NCI-H2227 treated with DMSO at 0.1 percent for 48 hours (cell line): ENCODE measurements around the gene TUBA4B.
"Not testable (repeated sequence)": the region's sequence is repeated elsewhere in the genome, so short reads cannot be mapped to it uniquely, and the experiment has no call there.

ENCODE experiments used
- DNase-seq: peaks from one replicate; lab custom pipeline; 2025; lab: John Stamatoyannopoulos, UW

The TUBA4B gene

DNA sequence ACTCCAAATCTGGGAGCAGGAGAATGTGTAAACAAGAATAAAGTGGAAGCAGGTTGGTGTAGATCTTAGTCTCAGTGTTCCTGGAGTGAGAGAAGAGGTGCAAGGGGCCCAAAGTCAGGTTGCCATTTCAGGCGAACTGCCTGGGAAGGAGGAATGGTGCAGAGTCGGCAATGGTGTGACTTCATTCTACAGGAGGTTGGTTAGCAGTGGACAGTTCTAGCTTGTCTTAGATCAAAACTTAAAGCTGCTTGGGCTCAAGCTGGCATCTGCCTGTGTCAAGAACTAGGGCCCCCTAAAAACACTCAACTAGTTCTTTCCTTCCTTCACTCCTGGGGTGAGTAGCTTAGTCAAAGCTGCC is 4.2 kb upstream of the TUBA4B start:
- DNase-seq: no peak

DNA sequence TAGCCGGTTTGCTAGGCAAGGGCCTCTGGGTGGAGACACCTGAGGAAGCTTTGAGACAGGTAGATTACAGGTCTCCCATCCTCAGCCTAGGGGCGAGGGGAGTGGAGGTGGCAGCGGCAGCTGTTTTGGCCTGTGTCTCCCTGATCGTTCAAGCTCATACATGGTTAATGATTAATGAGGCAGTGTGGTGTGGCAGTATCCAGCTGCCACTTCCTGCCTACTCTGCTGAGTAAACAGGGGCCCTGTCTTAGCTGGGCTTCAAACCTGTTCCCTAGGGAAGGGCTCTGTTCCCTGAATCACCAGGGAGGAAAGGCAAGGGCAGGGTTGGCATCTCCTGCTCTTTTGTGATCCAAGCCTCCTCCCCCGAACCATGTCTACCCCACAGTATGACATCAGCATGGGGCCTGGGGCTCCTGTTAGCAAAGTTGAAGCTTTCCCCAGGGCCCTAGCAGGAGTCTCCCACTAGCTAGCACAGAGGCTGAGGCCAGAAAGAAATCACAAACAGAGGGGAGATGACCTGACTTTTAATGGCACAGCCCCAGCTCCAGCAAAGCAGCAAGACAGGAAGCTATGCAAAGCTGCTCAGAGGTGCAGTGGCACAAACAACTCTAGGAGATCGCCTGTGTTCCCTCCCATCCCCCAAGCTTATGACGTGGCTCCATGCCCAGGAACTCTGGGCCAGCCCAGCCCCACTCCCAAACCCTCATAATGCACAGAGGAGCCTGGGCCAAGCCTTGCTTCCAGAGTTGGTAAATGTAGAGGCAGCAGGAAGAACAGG is 3.7 kb upstream of the TUBA4B start:
- DNase-seq: no peak

DNA sequence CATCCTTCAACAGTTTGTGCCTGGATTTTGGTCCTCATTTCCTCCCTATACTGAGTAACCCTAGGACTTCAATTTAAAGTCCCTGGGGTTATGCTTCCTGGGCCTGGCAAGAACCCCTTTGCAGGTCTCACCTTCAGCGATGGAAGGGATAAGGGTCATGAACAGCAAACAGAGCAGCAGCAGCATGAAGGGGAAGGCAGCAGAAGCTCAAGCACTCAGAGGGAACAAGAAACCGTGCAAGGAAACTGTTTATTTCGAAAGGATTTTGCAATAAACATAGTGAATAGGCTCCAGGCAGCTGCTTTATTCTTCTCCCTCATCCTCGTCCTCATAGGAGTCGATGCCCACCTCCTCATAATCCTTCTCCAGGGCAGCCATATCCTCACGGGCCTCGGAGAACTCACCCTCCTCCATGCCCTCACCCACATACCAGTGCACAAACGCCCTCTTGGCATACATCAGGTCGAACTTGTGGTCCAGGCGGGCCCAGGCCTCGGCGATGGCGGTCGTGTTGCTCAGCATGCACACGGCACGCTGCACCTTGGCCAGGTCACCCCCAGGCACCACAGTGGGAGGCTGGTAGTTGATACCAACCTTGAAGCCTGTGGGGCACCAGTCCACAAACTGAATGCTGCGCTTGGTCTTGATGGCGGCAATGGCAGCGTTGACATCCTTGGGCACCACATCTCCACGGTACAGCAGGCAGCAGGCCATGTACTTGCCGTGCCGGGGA is 2.8 kb upstream of the TUBA4B start:
- DNase-seq: no peak

DNA sequence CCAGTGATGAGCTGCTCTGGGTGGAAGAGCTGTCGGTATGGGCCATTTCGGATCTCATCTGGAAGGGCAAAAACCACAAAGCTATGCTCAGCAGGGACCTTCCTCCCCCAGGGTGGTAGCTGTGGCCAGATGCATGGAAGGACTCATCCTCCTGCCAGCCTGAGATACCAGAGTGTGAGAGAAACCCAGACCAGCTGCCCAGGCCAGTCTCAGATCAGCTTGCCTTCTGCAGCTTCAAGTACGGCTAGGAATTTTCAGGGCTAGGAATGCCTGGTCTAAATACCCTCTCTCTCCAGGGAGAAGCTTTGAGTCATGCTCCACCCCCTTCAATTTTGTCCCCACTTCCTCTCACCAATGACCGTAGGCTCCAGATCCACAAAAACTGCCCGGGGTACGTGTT is 1.4 kb upstream of the TUBA4B start:
- no peak for DNase-seq

DNA sequence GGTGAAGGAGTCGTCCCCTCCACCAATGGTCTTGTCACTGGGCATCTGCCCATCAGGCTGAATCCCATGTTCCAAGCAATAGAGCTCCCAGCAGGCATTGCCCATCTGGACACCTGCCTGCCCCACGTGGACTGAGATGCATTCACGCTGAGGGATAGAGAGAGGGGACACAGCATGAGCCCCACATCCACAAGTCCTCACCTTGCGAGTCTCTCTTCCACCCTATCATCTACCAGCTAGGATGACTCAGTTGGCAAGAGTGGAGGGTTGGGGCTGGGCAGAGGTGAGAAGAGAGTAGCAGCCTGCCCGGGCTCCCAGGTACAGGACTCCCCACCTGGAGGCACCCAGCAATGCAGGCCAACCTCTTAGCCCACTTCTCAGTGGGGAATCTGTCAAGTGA is 959 bp upstream of the TUBA4B start:
- no peak for DNase-seq

DNA sequence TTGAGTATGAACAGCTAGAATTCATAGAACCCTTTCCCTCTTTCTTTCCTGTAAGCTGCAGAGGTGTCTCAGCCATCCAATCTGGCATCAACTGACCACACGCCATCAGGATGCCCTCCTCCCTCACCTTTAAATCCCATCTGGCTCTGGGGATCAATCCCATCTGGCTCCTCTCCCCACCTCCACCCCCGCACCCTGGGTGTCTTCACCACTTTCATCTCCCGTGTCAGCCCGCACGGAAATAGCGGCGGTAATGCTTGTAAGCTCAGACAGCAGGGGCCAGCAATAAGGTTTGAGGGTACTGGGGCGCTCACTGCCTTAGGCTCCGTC is 508 bp upstream of the TUBA4B start:
- no peak for DNase-seq

DNA sequence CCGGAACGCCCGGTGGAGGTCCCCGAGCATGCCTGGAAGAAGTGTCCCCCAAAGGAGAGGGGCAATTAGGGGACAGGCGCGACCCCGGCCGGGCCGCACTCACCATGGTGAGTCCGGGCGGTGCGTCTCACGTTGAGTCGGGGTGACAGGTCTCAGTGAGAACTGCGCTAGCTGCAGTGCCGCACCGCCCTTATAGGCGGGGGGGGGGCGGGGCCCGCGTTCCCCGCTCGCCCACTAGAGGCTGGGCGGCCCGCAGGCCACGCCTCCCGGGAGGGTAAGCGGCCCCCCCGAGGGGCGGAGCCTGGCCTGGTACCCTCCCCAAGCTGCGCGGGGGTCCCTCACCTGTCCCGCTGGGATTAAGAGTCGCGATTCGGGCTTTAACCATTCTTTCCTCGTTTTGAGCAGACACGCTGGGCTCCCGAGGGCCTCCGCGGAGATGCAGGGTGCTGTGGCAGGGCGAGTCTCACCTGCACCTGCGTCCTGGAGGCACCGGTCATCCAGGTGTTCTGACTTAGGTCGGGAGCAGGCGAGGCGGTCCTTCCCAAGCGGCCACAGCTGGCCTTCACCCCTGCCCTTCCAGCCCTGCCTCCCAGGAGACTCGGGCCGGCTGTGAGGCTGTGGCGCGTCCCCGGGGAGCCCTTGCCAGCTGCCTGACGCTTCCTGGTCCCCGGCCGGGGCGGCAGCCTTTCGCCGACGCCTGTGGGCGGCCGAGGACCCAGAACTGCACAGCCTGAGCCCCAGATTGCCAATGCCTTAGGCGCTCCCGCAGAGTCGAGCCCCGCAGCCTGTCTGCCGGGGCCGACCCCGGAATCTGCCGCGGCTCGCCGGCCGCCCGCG is 928 bp downstream of the TUBA4B start, which contains the start of gene TUBA4A:
TSS of gene TUBA4A (minus strand) at position 166 of the 837 bp plus-strand sequence. CDS start at position 106, 60 bp downstream.
- peak; percentile 52 for DNase-seq

DNA sequence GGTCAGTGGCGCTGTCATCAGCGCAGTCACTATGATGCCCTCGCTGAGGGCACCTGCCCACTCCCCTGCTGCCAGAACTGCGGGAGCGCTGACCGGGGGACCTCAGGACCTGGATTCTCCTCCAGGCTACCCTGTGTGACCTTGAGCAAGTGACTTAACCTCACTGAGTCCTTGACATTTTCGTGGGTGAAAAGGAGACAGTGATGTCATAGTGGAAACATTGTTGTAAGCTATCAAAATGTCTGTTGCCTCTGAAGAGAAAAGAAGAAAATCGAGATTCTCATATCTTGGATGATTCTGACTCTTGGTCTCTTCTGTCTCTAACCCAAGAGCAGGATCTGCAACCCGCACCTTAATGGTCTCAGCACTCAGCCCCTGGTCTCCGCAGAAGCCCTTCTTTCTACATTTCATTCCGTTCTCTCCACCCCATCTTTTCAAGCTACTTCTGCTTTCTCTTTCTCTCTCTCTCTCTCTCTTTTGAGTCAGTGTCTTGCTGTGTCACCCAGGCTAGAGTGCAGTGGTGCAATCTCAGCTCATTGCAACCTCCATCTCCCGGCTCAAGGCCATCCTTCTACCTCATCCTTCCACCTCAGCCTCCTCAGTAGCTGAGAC is 1.7 kb downstream of the TUBA4B start:
- no peak for DNase-seq

DNA sequence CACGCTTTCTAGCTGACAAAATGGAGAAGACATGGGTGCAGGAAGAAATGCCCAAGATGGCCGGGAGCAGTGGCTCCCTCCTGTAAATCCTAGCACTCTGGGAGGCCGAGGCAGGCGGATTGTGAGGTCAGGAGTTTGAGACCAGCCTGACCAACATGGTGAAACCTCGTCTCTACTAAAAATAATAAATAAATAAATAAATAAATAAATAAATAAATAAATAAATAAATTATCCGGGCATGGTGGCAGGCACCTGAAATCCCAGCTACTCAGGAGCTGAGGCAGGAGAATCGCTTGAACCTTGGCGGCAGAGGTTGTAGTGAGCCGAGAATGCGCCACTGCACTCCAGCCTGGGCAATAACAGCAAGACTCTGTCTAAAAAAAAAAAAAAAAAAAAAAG is 5.9 kb downstream of the TUBA4B start:
- not testable (repeated sequence) for DNase-seq

DNA sequence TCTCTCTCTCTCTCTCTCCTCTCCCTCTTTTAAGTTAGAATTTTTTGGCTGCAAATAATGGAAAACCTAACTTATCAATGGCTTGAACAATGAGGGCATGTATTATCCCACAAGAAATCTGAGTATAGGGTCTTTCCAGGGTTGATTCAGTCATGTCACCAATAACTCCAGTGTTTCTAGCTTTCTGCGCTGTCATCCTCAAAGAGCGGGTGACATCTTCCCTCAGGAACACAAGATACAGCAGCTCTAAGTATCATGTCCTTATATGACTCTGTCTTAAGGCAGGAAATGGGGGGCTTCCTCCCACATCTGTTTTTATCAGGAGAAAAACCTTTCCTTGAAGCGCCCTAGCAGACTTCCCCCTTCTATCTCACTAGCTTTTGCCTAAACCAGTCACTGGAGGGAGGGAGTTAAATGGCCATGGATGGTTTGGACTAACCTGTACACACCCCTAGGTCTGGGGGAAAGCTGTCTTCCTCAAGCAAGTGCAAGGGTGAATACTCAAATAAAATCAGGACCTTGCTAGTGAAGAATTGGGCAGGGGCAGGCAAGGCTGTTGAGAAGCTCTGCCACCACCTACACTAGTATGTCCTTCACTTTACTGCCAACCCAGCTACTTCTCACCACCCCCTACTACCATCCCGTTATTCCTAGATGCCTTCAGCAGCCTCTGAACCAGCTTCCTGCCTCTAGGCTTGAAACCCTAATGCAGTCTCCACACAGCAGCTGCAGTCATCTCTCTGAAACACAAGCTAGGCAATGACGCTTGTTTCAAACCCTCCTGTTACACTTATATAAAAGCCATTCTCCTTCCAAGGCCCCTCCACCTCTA is 8.2 kb downstream of the TUBA4B start:
- DNase-seq: no peak

DNA sequence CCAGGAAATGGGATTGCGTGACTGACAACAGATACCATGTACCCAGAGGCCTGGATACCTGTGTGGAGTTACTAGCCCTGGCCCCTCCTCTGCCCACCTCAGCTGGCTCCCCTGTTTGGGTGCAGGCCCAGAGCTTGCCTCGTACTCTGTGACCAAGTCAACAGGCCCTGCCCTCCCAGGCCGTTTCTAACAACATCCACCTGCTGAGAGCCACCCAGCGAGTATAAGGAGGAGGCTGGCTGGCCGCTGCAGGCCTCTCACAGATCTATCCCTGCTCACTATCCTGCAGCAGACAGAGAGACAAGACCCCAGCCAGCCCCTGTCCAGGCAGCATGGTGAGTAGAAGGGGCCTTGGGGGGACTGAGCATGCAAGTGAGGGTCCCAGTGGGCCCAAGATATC is 13.2 kb downstream of the TUBA4B start:
- DNase-seq: no peak

DNA sequence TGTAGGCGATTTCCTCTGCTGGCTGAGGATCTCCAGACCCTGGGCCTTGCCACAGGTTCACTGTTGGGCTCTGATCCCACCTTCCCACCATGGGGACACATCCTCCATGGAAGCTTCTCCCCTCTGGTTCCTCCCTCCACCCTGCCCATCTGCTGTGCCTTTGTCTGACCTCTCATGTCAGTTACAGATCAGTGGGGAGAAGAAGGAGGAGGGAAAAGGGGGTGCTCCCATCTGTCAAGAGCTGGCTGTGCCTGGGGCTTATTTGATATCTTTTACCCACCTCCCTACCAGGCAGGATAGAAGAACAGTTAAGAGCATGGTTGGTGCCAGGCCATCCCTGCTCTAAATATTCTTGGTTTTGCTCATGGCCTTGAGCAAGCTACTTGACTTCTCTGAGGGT is 13.8 kb downstream of the TUBA4B start:
- no peak for DNase-seq

DNA sequence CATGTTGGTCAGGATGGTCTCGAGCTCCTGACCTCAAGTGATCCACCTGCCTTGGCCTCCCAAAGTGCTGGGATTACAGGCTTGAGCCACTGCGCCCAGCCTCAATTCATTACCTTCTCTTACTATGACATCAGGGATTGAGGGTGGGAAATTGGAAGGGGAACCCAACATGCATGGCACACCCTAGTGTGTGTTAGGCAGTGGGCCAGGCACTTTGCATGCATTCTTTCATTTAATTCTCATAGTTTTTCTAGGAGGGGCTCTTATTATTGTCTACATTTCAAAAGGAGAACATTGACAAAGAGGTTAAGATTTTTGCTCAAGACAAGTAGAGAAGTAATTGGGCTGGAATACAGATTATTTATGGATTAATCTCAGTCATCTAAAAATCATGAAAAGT is 15.3 kb downstream of the TUBA4B start:
- no peak for DNase-seq

DNA sequence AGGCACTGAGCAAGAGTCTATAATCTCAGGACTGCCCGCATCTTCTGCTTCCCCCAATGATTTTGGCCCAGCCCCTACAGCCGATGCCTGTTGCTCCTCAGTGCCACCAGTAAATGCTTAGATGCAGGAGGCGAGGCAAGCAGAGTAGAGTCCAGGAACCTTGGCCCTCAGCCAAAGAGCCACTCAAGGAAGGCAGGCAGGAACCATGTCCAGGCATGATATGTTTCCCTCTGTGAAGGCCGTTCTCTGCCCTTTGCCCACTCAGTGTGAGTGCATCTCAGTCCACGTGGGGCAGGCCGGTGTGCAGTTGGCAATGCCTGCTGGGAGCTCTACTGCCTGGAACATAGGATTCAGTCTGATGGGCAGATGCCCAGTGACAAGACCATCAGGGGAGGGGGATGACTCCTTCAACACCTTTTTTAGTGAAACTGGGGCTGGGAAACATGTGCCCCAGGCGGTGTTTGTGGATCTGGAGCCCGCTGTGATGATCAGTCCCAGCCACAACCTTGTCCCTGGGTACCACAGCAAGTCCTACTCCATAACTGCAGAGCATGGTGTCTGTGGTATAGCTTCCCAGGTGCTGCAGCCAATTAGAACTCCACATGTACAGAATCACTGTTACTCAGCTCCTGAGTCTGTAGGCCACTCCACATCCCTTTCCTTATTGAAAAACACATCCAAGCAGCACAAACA is 16.5 kb downstream of the TUBA4B start:
- DNase-seq: peak; percentile 74

DNA sequence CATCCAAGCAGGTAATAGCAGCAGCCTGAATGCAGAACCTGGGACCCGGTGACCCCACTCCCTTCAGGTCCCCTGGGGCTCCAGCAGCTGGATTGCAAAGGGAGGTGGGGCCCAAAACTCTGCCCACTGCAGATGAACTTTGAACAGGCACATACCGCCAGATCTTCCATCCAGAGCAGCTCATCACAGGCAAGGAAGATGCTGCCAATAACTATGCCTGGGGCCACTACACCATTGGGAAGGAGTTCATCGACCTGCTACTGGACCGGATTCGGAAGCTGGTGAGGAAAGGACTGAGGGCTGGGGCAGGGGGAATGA is 17.0 kb downstream of the TUBA4B start:
- DNase-seq: no peak

DNA sequence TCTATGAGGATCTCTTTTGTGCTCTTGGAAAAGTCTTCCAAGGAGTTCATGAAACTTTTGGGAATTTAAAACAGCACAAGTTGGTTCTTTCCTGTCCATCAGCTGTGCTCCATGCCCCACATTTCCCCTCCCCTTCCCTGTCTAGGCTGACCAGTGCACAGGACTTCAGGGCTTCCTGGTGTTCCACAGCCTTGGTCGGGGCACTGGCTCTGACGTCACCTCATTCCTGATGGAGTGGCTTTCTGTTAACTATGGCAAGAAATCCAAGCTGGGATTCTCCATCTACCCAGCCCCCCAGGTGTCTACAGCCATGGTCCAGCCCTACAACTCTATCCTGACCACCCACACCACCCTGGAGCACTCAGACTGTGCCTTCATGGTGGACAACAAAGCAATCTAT is 18.0 kb downstream of the TUBA4B start:
- DNase-seq: no peak

DNA sequence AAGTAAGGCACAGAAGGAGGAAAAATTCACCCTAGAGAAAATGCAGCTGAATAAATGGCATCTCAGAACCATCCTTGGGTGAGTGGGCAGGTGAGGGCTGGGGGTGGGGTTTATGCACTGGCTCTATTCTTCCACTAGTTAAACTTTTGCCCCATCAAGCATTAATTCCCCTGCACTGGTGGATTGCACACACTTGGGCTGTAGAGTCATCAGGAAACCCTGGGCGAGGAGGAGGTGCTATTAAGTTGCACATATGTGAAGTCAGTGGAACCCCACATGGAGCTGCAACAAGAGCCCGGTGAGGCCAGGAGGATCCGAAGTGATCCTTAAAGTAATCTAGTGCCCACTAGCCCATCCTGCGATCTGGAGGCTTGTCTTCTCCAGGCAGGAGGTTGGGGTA is 19.3 kb downstream of the TUBA4B start:
- DNase-seq: no peak

DNA sequence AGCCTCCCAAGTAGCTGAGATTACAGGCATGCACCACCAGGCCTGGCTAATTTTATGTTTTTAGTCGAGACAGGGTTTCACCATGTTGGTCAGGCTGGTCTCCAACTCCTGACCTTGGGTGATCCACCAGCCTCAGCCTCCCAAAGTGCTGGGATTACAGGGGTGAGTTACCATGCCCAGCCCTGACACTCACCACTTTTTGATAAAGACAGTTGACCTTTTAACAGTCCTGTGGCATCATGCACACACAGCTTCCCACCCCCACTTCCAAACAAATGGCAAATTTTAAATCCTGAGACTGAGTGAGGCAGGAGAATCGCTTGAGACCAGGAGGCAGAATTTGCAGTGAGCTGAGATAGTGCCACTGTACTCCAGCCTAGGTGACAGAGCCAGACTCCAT is 20.0 kb downstream of the TUBA4B start:
- DNase-seq: no peak

DNA sequence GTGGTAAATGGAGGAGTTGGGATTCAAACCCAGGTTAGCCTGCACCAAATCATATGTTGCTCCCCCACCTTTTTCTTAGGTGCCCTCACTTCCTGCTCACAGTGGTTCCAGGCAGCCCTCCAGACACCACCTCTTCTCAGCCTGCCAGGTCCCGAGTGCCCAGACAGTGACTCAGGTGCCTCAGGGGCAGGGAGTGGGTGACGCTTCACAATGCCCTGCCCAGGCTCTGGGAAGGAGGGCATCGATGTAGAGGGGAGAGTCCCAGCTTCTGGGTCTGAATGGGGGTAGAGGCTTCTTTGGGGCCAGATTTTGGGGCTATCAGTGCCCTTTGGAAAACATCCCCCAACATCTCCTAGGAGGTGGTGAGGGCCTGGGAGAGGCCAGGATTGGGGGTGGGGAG is 20.9 kb downstream of the TUBA4B start:
- no peak for DNase-seq

DNA sequence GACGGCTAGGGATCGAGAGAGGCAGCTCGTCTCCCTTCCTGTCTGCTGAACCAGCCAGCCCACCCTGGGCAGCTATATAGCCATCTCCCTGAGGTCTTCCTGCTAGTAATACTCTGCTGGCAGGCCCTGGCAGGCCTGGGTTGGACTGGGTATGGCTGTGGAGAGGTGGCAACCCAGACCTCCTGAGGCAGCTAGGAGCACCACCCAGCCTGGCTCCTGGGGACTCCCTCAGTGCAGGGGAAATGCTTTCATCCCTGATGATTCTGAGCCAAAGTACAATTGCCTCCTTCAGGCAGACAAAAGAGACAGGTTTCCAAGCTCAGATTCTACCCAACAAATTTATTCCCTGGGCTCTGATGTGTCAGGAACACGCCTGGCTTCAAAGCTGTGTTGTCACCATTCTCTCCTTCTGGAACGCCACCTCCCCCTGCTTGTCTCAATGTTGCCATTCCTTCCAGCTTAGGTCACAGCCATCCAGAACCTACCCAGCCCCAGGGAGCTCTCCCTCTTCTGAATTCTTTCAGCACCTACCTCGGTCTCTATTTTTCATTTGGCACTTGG is 21.4 kb downstream of the TUBA4B start:
- DNase-seq: no peak
